ENCODE measurements around the gene MAP6. TPM values are rescaled to one million over a fixed set of nuclear protein-coding genes. Genes with fewer than 3 reads are reported as not detected.

The MAP6 gene
- total RNA-seq, 1 experiment from 2014 or later, result not detected

- TF ChIP-seq RAD21 (IDR thresholded peaks at IDR 0.05; ENCODE audit: low read depth) (no peak), CEBPB (IDR thresholded peaks at IDR 0.05; ENCODE audit: low read depth) (no peak), EGR1 (IDR thresholded peaks at IDR 0.05; ENCODE audit: low read depth) (no peak), POLR2A (IDR thresholded peaks at IDR 0.05; ENCODE audit: borderline replicate concordance, extremely low read depth, insufficient read depth, insufficient read length) (no peak), JUND (IDR thresholded peaks at IDR 0.05) (no peak), SIN3A (IDR thresholded peaks at IDR 0.05; ENCODE audit: low read depth) (no peak), REST (IDR thresholded peaks at IDR 0.05; ENCODE audit: low read depth) (no peak), ZNF274 (IDR thresholded peaks at IDR 0.05; ENCODE audit: low read depth, low read length) (no peak), TCF7L2 (IDR thresholded peaks at IDR 0.05; ENCODE audit: borderline replicate concordance, extremely low read depth, insufficient read depth, insufficient read length) (no peak), CBX3 (IDR thresholded peaks at IDR 0.05; ENCODE audit: low read depth) (no peak), ELF1 (IDR thresholded peaks at IDR 0.05; ENCODE audit: borderline replicate concordance, low read depth) (no peak), EZH2phosphoT487 (IDR thresholded peaks at IDR 0.05; ENCODE audit: borderline replicate concordance) (no peak), EZH2 (IDR thresholded peaks at IDR 0.05) (no peak), YY1 (IDR thresholded peaks at IDR 0.05; ENCODE audit: extremely low read depth, insufficient replicate concordance, low read depth, low read length) (no peak)
- TF ChIP-seq, protein P1, sequence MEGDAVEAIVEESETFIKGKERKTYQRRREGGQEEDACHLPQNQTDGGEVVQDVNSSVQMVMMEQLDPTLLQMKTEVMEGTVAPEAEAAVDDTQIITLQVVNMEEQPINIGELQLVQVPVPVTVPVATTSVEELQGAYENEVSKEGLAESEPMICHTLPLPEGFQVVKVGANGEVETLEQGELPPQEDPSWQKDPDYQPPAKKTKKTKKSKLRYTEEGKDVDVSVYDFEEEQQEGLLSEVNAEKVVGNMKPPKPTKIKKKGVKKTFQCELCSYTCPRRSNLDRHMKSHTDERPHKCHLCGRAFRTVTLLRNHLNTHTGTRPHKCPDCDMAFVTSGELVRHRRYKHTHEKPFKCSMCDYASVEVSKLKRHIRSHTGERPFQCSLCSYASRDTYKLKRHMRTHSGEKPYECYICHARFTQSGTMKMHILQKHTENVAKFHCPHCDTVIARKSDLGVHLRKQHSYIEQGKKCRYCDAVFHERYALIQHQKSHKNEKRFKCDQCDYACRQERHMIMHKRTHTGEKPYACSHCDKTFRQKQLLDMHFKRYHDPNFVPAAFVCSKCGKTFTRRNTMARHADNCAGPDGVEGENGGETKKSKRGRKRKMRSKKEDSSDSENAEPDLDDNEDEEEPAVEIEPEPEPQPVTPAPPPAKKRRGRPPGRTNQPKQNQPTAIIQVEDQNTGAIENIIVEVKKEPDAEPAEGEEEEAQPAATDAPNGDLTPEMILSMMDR (IDR thresholded peaks at IDR 0.05 in 2 of 3, conservative IDR thresholded peaks at IDR 0.05 in 1 of 3; ENCODE audit: borderline replicate concordance in 1 of 3, insufficient read depth in 1 of 3, low read depth in 2 of 3, low read length in 2 of 3), result no peak
- TF ChIP-seq, protein P2, sequence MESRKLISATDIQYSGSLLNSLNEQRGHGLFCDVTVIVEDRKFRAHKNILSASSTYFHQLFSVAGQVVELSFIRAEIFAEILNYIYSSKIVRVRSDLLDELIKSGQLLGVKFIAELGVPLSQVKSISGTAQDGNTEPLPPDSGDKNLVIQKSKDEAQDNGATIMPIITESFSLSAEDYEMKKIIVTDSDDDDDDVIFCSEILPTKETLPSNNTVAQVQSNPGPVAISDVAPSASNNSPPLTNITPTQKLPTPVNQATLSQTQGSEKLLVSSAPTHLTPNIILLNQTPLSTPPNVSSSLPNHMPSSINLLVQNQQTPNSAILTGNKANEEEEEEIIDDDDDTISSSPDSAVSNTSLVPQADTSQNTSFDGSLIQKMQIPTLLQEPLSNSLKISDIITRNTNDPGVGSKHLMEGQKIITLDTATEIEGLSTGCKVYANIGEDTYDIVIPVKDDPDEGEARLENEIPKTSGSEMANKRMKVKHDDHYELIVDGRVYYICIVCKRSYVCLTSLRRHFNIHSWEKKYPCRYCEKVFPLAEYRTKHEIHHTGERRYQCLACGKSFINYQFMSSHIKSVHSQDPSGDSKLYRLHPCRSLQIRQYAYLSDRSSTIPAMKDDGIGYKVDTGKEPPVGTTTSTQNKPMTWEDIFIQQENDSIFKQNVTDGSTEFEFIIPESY (IDR thresholded peaks at IDR 0.05; ENCODE audit: extremely low read depth, insufficient replicate concordance, low read length), result no peak
- Histone ChIP-seq H3K79me2 (ENCODE audit: insufficient read depth, low read length) (no peaks in the 10 kb centered on the region), H3K27ac (ENCODE audit: low read depth, low read length) (no peak overlapping the region), H4K20me1 (ENCODE audit: insufficient read depth) (no peaks in the 10 kb centered on the region), H3K36me3 (ENCODE audit: control insufficient read depth in 1 of 2, insufficient read depth in 2 of 2, low read length in 2 of 2) (no peaks in the 10 kb centered on the region), H3K9ac (ENCODE audit: low read length) (no peak overlapping the region), H3K9me3 (ENCODE audit: control insufficient read depth in 1 of 2, insufficient read depth in 1 of 2, low read depth in 1 of 2, low read length in 2 of 2) (no peaks in the 10 kb centered on the region), H3K4me2 (ENCODE audit: low read length) (no peak overlapping the region), H3K4me3 (replicated peaks in 1 of 2; ENCODE audit: low read depth in 1 of 2, low read length in 2 of 2) (no peak overlapping the region), H3K4me1 (ENCODE audit: control insufficient read depth in 1 of 2, insufficient read depth in 2 of 2, low read length in 2 of 2) (no peaks in the 10 kb centered on the region; a peak in 1 of 4 replicates), H3K27me3 (ENCODE audit: insufficient read depth, low read length) (no peaks in the 10 kb centered on the region), H2AFZ (ENCODE audit: low read depth, low read length, poor library complexity, severe bottlenecking) (no peak overlapping the region), H3K9me2 (ENCODE audit: insufficient read depth) (no peaks in the 10 kb centered on the region)
- intact Hi-C loops (cut with micrococcal nuclease), result no loop called here
- BruUV-seq (replicated peaks), result no TSS peak
- ChIA-PET POLR2A (no interaction called here), RAD21 (ENCODE audit: low non-redundant PET in 1 of 2, low total read pairs in 2 of 2, uncharacterized antibody in 2 of 2, unreplicated experiment in 2 of 2) (no interaction called here), CTCF (no interaction called here)
- DNase-seq (ENCODE audit: low read depth, low spot score) (no peak), ATAC-seq (no peak)
Observed at GRCh38 chr11:75653532-75653931, 15.3 kb downstream of the MAP6 start.
